Globus pallidus (tissue), 1 donor: ENCODE measurements around the gene SEPTIN3.
A peak's percentile ranks its signal among the peaks of the same experiment; 100 is the strongest.

ENCODE experiments used
- DNase-seq: peaks from one replicate; pipeline ENCODE4 v3.0.0-alpha.2; 2015; ENCODE audit warnings: low spot score

SEPTIN3 gene

DNA sequence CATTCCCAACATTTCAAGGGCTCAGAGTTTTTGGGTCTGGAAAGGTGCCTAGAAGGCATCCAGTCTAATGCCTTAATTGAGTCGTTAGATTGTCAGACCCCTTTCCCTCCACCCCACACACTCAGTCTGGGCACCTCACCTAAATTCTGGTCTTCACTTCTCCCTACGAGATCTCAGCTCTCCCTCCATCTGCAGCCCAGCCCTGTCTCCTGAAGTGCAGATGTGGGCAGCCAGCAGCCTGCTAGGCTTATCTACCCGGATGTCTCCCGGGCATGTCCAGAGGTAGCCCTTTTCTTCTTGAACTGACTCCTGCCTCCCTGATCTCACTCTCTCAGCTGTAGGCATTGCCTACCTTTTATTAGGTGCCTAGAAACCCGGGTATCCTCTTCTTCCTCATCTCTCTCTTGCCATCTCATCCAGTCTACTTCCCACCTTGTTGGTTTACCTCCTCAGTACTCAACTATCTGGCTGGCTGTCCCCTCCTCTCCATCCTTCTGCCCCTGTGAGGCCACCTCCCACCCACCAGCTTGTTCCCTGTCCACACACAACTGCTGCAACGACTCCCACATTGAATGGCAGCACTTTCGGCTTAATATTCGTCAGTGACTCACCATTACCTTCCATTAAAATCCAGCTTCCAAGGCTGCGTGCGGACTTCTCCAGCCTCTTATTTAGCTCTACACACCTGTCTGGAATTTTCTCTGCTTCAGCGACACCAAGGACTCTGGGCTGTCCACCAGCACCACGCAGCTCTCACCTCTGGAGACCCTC lies 6.2 kb downstream of the SEPTIN3 start:
- DNase-seq = no peak

DNA sequence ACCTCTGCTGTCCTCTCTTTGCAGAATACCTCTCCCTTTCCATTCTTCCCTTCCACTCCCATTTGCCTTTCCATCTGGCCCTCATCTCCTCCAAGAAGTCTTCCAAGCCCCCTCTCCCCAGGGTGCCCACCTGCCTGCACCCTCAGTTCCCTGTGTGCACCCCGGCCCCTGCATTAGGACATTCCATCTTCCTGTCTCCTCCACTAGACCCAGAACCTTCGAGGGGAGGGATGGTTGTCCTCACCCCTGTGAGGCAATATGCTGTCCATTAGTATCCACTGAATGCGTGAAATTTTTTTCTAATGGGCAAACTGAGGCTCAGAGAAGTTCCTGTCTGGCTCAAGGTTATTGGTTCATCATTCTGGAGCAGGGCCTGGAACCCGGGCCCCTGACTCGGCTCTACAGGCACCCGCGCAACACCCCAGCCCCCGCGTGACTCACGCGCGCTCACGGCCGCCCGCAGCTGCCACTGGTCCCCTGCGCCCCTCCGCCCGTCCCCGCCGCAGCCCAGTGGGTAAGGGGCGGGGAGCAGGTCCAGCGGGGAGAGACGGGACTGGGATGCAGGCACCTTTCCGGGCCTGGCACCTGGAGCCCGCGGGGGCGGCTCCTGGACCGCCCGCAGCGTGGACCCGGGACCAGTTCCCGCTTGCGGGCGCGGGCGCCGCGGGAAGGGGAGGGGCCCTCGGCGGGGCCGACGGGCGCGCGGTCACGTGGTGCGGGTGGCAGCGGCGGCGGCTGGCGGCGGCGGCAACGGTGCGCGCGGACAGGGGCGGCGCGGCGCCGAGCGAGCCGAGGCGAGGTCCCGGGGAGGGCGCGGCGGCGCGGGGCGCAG lies 7.0 kb downstream of the SEPTIN3 start:
- peak; percentile 61 for DNase-seq

DNA sequence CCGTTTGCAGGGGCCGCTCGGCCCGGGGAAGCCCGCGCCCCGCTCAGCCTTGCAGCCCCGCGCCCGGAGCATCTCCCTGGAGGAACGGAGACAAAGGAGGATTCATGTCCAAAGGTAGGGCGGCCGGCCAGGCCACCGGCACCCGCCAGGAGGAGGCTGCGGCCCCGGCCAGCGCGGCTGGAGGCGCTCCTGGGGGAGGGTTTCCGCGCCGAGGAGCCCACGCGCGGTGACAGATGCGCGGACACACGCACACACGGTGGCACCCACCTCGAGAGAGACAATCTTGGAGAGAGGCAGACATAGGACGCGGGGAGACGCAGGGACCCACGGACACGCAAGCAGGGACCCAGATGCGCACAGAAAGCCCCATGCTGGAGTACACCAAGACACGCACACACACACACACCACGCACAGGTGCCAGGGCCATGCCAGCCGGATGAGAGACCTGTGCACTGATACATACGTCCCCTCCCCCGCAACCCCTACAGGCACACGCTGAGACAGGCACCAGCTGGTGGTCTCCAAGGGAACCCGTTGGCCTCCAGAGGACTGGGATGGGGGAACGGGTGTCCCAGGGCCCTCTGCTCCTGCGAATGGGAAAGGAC lies 7.8 kb downstream of the SEPTIN3 start:
- DNase-seq = no peak

DNA sequence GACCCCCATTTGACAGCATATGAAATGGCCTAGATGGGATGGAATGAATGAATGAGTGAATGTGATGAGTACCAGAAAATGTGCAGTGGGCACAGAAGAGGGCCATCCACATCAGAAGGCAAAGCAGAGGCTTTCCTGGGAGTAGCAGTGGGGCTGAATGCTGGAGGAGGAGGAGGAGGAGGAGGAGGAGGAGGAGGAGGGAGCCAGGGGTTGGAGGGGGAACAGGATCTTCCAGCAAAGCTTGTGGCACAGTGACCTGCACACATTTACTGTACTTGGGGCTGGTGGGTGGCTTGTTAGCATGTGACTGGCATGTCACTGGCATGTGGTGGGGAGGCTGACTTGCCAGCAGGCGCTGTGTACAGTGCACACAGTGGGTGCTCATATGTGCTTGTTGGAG lies 9.5 kb downstream of the SEPTIN3 start:
- DNase-seq = no peak

DNA sequence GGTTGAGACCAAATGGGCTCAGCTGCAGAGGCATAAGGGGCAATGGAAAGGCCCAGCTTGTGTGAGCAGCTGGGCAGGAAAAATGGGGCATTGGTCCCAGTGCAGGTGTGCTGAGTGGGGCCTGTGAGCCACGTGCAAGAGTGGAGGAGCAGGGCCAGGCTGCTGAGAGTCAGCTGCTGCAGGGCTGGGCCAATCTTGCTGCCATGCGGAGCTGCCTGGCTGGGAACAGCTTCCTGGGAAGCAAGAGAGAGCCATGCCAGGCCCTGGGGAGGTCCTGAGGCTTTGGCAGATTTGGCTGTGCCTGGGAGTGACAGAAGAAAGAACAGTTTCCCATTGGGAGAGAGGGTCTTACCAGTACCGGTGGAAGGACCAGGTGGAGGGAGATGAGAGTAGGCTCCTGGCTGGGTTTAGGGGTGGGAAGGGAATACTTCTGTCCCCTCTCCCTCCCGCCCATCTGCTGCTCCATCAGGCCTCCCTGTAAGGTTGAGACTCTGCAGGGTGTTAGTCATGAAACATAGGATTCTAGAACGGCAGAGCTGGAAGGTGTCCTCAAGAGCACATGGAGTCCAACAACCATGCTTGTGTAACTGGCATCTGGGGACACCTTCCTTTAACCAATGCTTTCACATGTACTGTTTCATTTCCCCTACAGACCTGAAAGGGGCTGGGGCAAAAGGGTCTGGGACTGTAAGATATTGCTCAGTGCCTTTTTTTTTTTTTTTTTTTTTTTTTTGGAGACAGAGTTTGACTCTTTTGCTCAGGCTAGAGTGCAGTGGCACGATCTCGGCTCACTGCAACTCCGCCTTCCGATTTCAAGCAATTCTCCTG lies 10.4 kb downstream of the SEPTIN3 start:
- no peak for DNase-seq

DNA sequence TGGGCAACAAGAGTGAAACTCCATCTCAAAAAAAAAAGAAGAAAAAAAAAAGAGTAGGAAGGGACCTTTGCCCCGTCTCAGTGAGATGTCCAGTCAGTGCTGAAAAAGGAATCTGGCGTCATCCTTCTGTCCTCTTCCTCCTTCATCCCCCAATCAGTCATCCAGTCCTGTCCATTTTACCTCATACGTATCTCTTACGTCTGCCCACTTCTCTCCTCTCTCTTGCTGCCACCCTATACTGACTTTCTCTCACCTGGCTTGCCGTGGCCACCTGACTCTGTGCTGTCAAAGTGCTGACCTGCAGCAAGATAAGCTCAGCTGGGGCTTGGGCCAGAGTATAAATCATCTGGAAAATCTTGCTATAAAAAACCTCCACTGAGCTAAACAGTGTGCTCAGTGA lies 13.6 kb downstream of the SEPTIN3 start:
- DNase-seq = no peak

DNA sequence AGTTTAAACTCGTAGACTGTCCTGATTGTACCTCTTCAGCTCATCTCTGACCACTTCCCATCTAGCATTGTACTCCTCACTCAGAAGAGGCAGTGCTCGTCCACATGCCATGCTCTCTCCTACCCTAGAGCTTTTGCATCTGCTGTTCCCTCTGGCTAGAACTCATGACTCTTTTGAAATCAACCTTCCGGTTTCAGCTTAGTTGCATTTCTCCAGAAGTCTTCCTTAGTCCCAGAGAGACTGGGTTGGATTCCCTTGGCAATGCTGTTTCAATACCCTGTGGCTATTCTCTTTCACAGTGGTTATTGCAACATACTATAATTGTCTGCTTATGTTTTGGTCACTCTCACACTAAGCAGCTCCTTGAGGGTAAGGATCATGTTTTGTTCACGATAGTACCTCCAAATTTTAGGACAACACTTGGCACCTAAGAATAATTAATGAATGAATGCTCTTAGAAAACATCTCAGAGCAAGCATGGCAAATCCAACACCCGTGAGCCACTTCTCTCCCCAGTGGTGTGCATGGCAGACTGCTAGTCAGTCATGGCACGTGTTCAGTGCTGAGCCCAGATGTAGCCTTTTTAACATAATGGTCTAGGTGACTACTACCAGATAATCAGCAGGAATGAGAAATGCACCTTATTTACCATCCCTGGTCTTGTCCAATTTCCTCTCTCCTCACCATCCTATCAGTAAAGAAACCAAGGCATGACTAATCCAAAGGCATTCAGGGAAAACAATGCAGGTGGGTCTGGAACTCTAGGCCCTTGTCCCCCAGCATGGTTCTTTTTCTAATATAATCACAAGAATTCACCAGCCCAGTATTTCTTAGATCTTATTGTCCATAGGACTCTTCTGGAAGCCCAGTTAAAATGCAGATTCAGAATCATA lies 14.5 kb downstream of the SEPTIN3 start:
- DNase-seq = no peak

DNA sequence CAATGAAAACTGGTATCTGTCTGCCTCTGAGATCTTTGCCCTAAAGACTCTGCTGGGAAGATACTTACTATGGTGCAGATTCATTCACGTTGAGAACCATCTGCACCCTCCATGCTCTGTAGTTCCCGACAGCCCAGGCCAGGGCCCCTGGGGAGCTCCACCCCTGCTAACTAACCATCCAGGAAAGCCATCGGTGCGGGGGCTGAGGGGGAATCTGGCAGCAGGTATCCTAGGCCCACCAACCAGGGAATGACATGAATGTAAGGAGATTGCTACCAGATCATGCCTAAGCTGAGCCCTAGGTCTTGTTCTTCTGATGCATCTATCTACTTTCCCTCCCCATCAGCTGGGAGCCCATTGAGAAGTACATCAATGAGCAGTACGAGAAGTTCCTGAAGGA lies 18.0 kb downstream of the SEPTIN3 start:
- DNase-seq = no peak

DNA sequence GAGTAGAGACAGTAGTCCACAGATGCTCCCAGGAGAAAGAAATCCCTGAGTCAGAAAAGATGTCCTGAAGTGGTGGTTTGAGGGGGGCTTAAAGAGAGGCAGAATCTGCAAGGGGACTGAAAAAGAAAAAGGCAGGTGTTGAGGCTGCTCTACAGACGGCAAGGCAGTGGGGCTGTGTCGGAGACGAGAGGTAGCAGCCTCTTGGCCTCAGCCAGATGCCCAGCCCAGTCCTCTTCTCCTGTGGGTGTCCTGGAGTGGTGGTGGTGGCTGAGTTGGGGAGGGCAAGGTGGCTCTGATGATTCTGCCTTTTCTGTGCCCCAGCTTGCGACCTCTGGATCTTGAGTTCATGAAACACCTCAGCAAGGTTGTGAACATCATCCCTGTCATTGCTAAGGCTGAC lies 20.0 kb downstream of the SEPTIN3 start:
- no peak for DNase-seq

DNA sequence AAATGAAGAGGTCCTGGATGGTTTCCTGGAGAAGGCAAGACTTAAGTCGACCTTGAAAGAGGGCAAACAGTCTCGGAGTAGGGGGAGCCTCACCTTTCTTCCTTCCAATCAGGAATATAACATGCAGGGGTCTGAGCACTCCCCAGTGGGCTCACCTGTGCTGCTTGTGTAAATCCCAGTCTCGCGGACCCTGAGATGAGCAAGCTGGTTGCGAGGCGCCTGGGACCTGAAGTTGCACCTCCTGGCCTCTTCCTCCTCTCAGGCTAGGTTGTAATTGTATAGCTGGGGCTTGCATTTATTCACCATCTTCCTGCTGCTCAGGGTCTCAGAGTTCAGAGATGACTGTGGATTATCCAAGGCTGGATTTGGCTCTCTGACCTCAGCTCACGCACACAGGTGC lies 21.9 kb downstream of the SEPTIN3 start:
- no peak for DNase-seq

DNA sequence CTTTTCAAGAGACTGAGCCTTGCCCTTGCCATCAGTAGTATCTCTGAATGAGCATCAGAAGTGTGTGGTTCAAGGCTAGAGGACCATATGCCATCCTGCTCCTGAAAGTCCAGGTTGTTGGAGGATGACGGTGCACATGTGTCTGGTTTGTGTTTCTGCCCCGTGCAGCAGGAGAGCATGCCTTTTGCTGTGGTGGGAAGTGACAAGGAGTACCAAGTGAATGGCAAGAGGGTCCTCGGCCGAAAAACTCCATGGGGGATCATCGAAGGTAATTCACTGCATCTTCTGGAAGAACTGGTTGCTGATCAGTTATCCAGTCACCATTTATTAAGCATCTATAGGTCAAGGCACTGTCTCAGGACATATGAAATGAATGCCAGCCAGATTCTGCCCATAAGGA lies 23.3 kb downstream of the SEPTIN3 start:
- DNase-seq = no peak

DNA sequence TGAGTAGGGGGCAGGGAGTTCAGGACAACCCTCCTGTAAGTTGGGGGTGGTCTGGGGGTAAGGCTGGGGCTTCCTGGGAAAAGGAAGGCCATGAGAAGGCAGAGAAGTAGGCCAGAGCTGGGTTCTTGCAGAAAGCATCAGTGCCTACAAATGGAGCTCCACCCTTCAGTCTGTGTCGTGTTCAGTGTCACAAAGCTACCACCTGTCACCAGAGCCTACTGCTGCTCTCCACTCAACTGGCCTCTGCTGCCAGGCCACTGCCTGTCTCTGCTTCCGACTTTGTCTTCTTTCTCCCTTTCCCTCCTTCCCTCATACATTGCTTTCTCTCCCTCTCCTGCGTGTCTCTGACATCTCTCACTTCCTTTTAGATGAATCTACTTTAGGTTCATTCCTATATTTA lies 26.0 kb downstream of the SEPTIN3 start:
- no peak for DNase-seq

DNA sequence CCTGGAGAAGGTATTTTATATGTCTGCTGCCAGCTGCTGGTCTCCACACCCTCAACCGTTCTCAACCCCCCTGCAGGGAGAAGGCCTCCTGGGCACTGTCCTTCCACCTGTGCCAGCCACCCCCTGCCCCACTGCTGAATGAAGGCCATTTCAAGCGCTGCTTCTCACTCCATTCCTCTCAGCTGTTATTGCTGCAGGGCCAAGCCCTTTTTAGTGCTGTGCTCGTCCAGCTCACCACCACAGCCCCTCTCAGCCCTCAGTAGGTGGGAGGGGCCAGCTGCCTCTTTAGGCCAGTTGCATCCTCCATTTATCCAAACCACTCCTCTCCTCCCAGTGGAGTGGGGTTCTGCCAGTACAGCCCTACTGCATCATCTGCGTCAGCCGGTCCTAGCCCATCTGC lies 27.6 kb downstream of the SEPTIN3 start:
- DNase-seq = no peak

DNA sequence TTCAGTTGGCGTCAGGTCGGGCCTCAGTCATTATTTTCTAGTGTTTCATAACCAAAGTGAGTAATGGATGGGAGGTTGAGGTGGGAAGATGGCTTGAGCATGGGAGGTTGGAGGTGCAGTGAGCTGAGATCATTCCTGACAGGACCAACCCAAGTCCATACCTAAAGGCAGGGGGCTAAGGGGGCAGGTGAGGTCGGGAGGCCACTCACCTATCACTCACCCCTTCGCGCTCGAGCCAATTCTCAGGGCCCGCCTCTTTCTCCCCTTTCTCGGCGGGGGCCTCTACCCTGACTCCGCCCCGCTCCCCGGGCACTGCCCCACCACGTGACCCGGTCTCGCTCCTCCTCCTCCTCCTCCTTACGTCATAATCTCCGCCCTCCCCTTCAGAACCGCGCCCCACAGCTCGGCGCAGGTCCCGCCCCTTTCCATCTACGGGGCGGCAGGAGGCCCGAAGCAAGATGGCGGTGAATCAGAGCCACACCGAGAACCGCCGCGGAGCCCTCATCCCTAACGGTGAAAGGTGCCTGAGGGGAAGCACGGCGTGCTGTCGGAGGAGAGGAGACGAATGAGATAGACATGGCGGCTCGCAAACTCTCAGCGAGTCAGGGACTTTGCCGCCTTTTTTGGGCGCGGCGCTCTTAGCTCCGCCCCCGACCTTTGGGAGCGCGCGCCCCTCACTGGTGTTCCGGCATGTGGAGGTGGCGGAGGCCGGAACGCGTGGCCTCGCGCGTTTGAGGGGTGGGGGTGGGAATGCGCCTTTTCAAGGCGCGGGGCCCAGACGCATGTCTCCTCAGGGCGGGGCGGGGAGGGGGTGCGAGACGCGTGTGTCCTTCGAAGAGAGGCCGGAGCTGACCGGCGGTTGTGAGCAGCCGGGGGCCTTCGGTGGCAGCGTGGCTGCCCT lies 29.4 kb downstream of the SEPTIN3 start, which contains the start of gene WBP2NL:
Gene WBP2NL, plus strand, starts transcription at position 428 of the 901 bp plus-strand sequence. Its CDS starts 31 bp downstream, at position 459.
- DNase-seq = peak; percentile 76

DNA sequence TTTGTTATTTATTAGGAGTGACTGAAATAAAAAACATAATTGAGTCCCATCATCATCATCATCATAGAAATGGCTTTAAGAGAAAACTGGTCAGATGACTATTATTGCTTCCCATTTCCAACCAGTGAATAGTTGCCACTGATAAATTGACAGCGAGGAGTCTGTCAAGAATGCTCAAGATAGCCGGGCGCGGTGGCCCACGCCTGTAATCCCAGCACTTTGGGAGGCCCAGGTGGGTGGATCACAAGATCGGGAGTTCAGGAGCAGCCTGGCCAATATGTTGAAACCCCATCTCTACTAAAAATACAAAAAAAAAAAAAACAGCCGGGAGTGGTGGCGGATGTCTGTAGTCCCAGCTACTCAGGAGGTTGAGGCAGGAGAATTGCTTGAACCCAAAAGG lies 31.2 kb downstream of the SEPTIN3 start:
- no peak for DNase-seq

DNA sequence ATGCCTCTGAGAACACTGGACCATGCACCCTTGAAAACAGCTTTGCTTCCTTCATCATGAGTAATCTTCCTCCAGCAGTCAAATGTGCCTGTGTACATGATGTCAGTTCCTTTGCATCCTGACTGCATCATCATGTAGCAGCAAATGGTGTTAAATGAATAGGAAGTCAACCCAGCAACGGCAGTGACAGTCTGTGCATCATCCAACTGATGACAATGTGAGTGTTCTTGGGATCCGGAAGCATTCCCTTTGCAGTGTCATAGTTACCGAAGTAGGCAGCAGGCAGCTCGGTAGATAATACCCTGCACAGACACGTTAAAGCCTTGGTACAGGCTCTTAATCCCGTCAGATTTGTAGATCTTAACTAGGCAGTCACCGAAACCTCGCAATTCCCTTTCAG lies 31.9 kb downstream of the SEPTIN3 start:
- DNase-seq = no peak

DNA sequence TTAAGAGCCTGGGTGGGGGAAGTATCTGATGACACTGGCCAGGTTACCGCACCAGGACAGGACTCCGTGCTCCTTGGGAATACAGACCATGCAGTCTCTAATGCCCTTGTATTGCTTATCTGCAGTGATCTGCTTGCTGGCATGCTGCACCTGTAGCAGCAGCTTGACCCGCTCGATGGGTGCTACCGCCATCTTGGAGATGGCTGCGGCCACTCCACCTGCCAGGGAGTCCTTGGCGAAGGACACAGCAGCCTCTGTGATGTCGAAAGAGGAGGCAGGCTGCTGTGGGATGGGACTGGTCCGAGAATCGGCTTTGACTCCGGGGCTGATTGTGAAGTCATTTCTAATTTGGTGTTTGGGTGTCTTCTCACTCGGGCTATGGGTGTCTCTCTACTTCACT lies 32.5 kb downstream of the SEPTIN3 start:
- no peak for DNase-seq

DNA sequence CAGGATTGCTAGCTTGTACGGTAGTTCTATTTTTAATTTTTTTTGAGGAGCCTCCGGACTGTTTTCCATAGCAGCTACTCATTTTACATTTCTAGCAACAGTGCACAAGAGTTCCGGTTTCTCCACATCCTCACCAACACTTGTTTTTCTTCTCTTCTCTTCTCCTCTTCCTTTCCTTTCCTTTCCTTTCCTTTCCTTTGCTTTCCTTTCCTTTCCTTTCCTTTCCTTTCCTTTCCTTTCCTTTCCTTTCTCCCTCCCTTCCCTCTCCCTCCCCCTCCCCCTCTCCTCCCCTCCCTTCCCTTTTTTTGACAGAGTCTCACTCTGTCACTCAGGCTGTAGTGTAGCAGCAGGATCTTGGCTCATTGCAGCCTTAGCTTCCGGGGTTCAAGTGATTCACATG lies 38.7 kb downstream of the SEPTIN3 start:
- DNase-seq = no peak

DNA sequence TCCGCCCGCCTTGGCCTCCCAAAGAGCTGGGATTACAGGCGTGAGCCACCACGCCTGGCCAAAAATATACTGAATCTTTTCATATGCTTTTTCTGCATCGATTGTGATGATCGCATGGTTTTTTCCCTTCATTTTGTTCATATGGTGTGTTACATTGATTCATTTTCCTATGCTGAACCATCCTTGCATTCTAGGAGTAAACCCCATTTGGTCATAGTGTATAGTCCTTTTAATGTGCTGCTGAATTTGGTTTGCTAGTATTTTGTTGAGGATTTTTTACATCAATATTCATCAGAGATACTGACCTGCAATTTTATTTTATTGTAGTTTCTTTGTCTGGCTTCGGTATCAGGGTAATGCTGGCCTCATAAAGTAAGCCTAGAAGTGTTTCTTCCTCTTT lies 41.5 kb downstream of the SEPTIN3 start:
- DNase-seq = no peak

DNA sequence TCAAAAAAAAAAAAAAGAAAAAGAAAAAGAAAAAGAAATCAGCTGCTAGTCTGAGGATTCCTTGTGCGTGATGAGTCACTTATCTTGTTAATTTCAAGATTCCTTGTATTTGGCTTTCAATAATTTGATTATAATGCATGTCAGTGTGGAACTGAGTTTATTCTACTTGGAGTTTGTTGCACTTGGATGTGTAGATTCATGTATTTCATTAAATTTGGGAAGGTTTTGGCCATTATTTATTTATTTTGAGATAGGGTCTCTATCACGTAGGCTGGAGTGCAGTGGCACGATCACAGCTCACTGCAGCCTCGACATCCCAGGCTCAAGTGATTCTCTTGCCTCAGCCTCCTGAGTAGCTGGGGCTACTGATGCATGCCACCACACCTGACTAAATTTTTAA lies 44.1 kb downstream of the SEPTIN3 start:
- no peak for DNase-seq
